ENCODE results near the gene AOC1.

The AOC1 gene

DNA sequence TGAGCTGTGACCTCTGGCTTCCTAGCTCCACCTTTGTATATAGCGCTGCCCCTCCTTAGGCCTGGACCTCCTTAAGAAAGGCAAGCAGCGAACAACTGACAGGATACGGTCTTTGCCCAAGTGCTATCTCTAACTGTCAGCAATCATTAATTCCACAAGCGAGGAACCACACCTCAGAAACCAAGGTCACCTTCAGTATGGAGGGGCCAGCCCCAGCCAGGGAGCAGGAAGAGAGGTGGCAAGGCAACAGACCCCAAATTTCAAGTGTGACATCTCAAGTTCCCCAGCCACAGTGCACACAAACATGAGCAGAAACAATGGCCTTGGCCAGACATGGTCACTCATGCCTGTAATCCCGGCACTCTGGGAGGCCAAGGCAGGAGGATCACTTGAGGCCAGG, 4.8 kb upstream of the AOC1 start:
- TF ChIP-seq, protein P1, sequence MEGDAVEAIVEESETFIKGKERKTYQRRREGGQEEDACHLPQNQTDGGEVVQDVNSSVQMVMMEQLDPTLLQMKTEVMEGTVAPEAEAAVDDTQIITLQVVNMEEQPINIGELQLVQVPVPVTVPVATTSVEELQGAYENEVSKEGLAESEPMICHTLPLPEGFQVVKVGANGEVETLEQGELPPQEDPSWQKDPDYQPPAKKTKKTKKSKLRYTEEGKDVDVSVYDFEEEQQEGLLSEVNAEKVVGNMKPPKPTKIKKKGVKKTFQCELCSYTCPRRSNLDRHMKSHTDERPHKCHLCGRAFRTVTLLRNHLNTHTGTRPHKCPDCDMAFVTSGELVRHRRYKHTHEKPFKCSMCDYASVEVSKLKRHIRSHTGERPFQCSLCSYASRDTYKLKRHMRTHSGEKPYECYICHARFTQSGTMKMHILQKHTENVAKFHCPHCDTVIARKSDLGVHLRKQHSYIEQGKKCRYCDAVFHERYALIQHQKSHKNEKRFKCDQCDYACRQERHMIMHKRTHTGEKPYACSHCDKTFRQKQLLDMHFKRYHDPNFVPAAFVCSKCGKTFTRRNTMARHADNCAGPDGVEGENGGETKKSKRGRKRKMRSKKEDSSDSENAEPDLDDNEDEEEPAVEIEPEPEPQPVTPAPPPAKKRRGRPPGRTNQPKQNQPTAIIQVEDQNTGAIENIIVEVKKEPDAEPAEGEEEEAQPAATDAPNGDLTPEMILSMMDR (IDR thresholded peaks at IDR 0.05), result no peak
- DNase-seq, result no peak
- Histone ChIP-seq H3K9me3 (no peaks in the 10 kb centered on the region), H3K4me1 (no peaks in the 10 kb centered on the region), H3K36me3 (no peaks in the 10 kb centered on the region), H3K27ac (no peak overlapping the region), H3K27me3 (peaks cover 0 to 8% of the 10 kb centered on the region in 2 donors), H3K4me3 (no peak overlapping the region)
- intact Hi-C loops (cut with DNase I; ENCODE audit: low total_unique reads), result no loop called here

DNA sequence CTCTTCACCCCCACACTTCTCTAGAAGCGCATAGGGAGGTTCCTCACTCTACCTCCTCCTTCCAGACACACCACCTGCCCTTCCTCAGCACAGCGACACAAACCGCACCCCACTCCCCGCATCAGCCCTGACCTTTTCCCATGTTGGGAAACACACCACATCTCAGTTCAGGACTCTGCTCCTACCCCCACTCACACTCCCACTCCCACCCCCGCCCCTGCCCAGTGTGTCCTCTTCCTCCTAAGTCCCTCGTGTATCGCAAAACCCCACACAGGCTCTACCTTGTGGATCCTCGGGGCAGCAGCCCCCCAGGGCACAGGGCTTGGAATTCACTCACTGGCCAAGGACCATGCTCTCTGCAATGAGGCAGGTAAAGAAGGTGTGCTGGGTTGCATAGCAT, 4.2 kb upstream of the AOC1 start:
- TF ChIP-seq, protein P1 (IDR thresholded peaks at IDR 0.05), result no peak
- DNase-seq, result no peak
- Histone ChIP-seq H3K27ac (no peak overlapping the region), H3K36me3 (no peaks in the 10 kb centered on the region), H3K9me3 (no peaks in the 10 kb centered on the region), H3K27me3 (peaks cover 0 to 10% of the 10 kb centered on the region in 2 donors), H3K4me1 (no peaks in the 10 kb centered on the region), H3K4me3 (no peak overlapping the region)
- intact Hi-C loops (cut with DNase I; ENCODE audit: low total_unique reads), result no loop called here

DNA sequence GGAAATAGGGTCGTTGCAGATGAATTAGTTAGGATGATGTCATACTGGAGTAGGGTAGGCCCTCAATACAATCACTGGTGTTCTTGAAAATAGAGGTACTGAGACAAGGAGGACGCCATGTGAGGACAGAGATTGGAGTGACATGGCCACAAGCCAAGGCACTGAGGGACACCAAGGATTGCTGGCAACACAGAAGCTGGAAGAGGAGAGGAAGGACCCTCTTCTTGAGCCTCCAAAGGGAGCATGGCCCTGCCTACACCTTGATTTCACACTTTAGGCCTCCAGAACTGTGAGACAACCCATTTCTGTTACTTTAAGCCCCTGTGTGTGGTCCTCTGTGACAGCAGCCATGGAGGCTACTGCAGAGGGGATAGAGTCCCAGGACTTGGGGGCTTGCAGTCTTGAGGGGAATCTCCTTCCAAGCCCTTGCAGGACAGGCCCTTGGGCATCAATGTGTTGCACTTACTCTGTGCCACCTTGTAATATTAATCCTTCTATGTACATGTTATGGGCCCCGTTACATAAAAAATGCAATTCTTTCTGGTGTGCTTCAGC, 3.7 kb upstream of the AOC1 start:
- Histone ChIP-seq H3K9me3 (no peaks in the 10 kb centered on the region), H3K36me3 (no peaks in the 10 kb centered on the region), H3K27ac (no peak overlapping the region), H3K4me1 (no peaks in the 10 kb centered on the region), H3K4me3 (no peak overlapping the region), H3K27me3 (peaks cover 0 to 10% of the 10 kb centered on the region in 2 donors)
- intact Hi-C loops (cut with DNase I; ENCODE audit: low total_unique reads), result no loop called here
- DNase-seq, result no peak
- TF ChIP-seq, protein P1 (IDR thresholded peaks at IDR 0.05), result no peak

DNA sequence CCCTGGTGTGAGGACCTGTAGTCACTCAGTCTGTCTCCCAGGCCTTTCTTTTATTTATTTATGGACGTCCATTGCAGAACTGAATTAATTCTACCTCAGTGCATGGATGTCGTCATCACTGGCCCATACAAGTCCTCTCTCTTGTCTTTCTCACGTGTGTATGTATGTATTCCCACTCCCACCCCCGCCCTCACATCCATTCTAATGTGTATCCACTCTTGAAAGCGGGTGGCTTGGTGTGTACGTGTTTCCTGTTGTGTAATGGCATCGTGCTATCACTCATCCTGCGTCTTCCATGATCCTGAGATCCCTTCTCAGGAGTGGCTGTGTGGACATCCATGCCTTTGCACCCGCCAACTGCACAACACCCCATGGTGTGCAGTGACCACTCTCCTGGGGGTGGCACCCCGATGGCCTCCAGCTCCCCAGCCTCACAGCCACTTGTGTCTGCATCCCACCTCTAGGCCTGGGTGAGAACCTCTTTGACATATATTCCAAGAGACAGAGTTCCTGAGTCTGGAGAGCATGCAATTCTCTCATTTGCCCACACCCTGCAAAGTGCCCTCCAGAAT, 3.0 kb upstream of the AOC1 start:
- Histone ChIP-seq H3K4me1 (no peaks in the 10 kb centered on the region), H3K9me3 (no peaks in the 10 kb centered on the region), H3K4me3 (no peak overlapping the region), H3K36me3 (no peaks in the 10 kb centered on the region), H3K27ac (no peak overlapping the region), H3K27me3 (peaks cover 0 to 15% of the 10 kb centered on the region in 2 donors)
- intact Hi-C loops (cut with DNase I; ENCODE audit: low total_unique reads), result no loop called here
- TF ChIP-seq, protein P1 (IDR thresholded peaks at IDR 0.05), result no peak
- no peak for DNase-seq

DNA sequence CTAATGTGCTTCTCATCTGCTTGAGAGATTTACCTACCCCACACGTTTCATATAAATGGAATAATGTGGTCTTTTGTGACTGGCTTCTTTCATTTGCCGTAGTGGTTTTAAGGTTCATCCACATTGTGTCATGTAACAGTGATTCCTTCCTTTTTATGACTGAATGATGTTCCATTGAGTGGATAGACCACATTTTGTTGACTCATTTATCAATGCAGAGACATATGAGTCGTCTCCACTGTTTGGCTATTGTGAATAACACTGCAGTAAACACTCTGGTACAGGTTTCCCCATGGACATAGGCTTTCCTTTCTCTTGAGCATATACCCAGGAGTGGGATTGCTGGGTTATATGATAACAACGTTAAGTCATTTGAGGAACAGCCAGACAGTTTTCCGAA, 2.0 kb upstream of the AOC1 start:
- no peaks in the 10 kb centered on the region for H3K36me3 ChIP-seq
- peaks cover 0 to 19% of the 10 kb centered on the region in 2 donors for H3K27me3 ChIP-seq
- H3K4me3 ChIP-seq, result no peak overlapping the region
- H3K27ac ChIP-seq, result no peak overlapping the region
- no peak for DNase-seq
- no peaks in the 10 kb centered on the region for H3K4me1 ChIP-seq
- no peaks in the 10 kb centered on the region for H3K9me3 ChIP-seq
- intact Hi-C loops (cut with DNase I; ENCODE audit: low total_unique reads), result no loop called here
- TF ChIP-seq, protein P1 (IDR thresholded peaks at IDR 0.05), result no peak
